Measurements from ENCODE around the gene MIAT. TPM values are rescaled to one million over a fixed set of nuclear protein-coding genes. Genes with fewer than 3 reads are reported as not detected.
A peak's percentile ranks its signal among the peaks of the same experiment; 100 is the strongest.

Gene MIAT
- total RNA-seq, 4 donors from 2014 or later: 0.72 to 7.6 (median 1.1) TPM

GRCh38 chr22:26669060-26669481 is 11.7 kb downstream of the MIAT start:
- DNase-seq (ENCODE audit: low spot score in 2 of 2): no peak

GRCh38 chr22:26670459-26670858 is 13.1 kb downstream of the MIAT start:
- Histone ChIP-seq H3K27ac (no peak overlapping the region), H3K4me1 (peaks cover 40% of the 10 kb centered on the region), H3K36me3 (no peaks in the 10 kb centered on the region), H3K27me3 (peaks cover 3% of the 10 kb centered on the region), H3K4me3 (no peak overlapping the region), H3K9me3 (no peaks in the 10 kb centered on the region)
- 82% methylated on average over 4 of the region's 4 CpGs for WGBS
- TF ChIP-seq CTCF (IDR thresholded peaks at IDR 0.05): no peak
- no peak for TF ChIP-seq POLR2A (IDR thresholded peaks at IDR 0.05)
- TF ChIP-seq POLR2AphosphoS5 (IDR thresholded peaks at IDR 0.05): no peak
- no peak for TF ChIP-seq EP300 (IDR thresholded peaks at IDR 0.05)
- DNase-seq (ENCODE audit: low spot score in 2 of 2): no peak

More at GRCh38 chr22:26669060-26669481, 11.7 kb downstream of the MIAT start:
- no peak overlapping the region for H3K27ac ChIP-seq
- H3K9me3 ChIP-seq: no peaks in the 10 kb centered on the region
- no peak overlapping the region for H3K4me3 ChIP-seq
- H3K36me3 ChIP-seq: no peaks in the 10 kb centered on the region
- H3K27me3 ChIP-seq: peaks cover 3% of the 10 kb centered on the region
- peaks cover 26% of the 10 kb centered on the region for H3K4me1 ChIP-seq
- TF ChIP-seq CTCF (IDR thresholded peaks at IDR 0.05) (peak in 1 of 2 donors; percentile 48), POLR2A (IDR thresholded peaks at IDR 0.05) (no peak), POLR2AphosphoS5 (IDR thresholded peaks at IDR 0.05) (no peak)
- WGBS: 36% methylated on average over 2 of the region's 2 CpGs

- H3K4me1 ChIP-seq: peaks cover 44% of the 10 kb centered on the region
- 49% methylated on average over 11 of the region's 15 CpGs for WGBS
- no peaks in the 10 kb centered on the region for H3K36me3 ChIP-seq
- peak; percentile 75 to 81 for DNase-seq (ENCODE audit: low spot score in 2 of 2)
- no peaks in the 10 kb centered on the region for H3K9me3 ChIP-seq
- peak overlapping the region; percentile 96 for H3K27ac ChIP-seq
- H3K4me3 ChIP-seq: no peak overlapping the region
- no peak for TF ChIP-seq EP300 (IDR thresholded peaks at IDR 0.05)
- no peak for TF ChIP-seq POLR2AphosphoS5 (IDR thresholded peaks at IDR 0.05)
- no peak for TF ChIP-seq POLR2A (IDR thresholded peaks at IDR 0.05)
- TF ChIP-seq CTCF (IDR thresholded peaks at IDR 0.05): no peak
- peaks cover 3% of the 10 kb centered on the region for H3K27me3 ChIP-seq
Observed at GRCh38 chr22:26671317-26672059, 14.1 kb downstream of the MIAT start.

GRCh38 chr22:26672060-26672471 is 14.7 kb downstream of the MIAT start:
- peaks cover 44% of the 10 kb centered on the region for H3K4me1 ChIP-seq
- peak in 1 of 2 donors; percentile 75 for DNase-seq (ENCODE audit: low spot score in 2 of 2)
- WGBS: 79% methylated on average over 8 of the region's 8 CpGs
- peak overlapping the region; percentile 82 for H3K4me3 ChIP-seq
- H3K27ac ChIP-seq: peak overlapping the region; percentile 96
- no peaks in the 10 kb centered on the region for H3K9me3 ChIP-seq
- H3K36me3 ChIP-seq: no peaks in the 10 kb centered on the region
- no peak for TF ChIP-seq POLR2AphosphoS5 (IDR thresholded peaks at IDR 0.05)
- TF ChIP-seq EP300 (IDR thresholded peaks at IDR 0.05): no peak
- no peak for TF ChIP-seq POLR2A (IDR thresholded peaks at IDR 0.05)
- TF ChIP-seq CTCF (IDR thresholded peaks at IDR 0.05): no peak
- H3K27me3 ChIP-seq: no peaks in the 10 kb centered on the region

- Histone ChIP-seq H3K4me1 (peaks cover 44% of the 10 kb centered on the region), H3K4me3 (peak overlapping the region; percentile 82), H3K9me3 (no peaks in the 10 kb centered on the region), H3K27me3 (no peaks in the 10 kb centered on the region), H3K36me3 (no peaks in the 10 kb centered on the region), H3K27ac (peak overlapping the region; percentile 96)
- TF ChIP-seq POLR2A (IDR thresholded peaks at IDR 0.05): peak in 1 of 2 donors; percentile 20
- TF ChIP-seq POLR2AphosphoS5 (IDR thresholded peaks at IDR 0.05): peak in 2 of 3 donors; percentile 13 to 60
- peak in 1 of 2 donors; percentile 40 for TF ChIP-seq CTCF (IDR thresholded peaks at IDR 0.05)
- no peak for TF ChIP-seq EP300 (IDR thresholded peaks at IDR 0.05)
- under 1% methylated on average over 30 of the region's 36 CpGs for WGBS
- DNase-seq (ENCODE audit: low spot score in 2 of 2): peak; percentile 96 to 97
Observed at GRCh38 chr22:26672590-26673468, 15.4 kb downstream of the MIAT start.
